H9 (cell line): ENCODE results near the gene NPHP4. TPM values are rescaled to one million over a fixed set of nuclear protein-coding genes. Genes with fewer than 3 reads are reported as not detected.

Experiments
- DNase-seq: peaks from one replicate; pipeline ENCODE4 v3.0.0-alpha.2; 2017
- H2AFZ ChIP-seq: one replicate; pipeline ENCODE4 v1.6.1; 2013; ENCODE audit warnings: mild to moderate bottlenecking, low read length, control low read depth, moderate library complexity
- H2AK5ac ChIP-seq: 2 replicates; pipeline ENCODE4 v1.6.1; 2013; ENCODE audit warnings: low read length, control low read depth, mixed read lengths; ENCODE audit not compliant: insufficient read length
- H2BK120ac ChIP-seq: one replicate; pipeline ENCODE4 v1.6.1; 2013; ENCODE audit warnings: low read depth, mild to moderate bottlenecking, low read length, control low read depth, inconsistent platforms; ENCODE audit not compliant: poor library complexity, severe bottlenecking
- H2BK12ac ChIP-seq: 2 replicates; pipeline ENCODE4 v1.6.1; 2013; ENCODE audit warnings: low read length, control low read depth, mixed read lengths, low read depth; ENCODE audit not compliant: insufficient read length
- H2BK15ac ChIP-seq: 2 replicates; pipeline ENCODE4 v1.6.1; 2013; ENCODE audit warnings: low read depth, low read length, control low read depth
- H2BK20ac ChIP-seq: one replicate; pipeline ENCODE4 v1.6.1; 2013; ENCODE audit warnings: low read depth, mild to moderate bottlenecking, low read length, control low read depth, inconsistent platforms; ENCODE audit not compliant: poor library complexity, severe bottlenecking
- H2BK5ac ChIP-seq: 2 replicates; pipeline ENCODE4 v1.6.1; 2013; ENCODE audit warnings: low read length, control low read depth, mixed read lengths; ENCODE audit not compliant: insufficient read length
- H3K14ac ChIP-seq: 2 replicates; pipeline ENCODE4 v1.6.1; 2013; ENCODE audit warnings: low read length, control low read depth; ENCODE audit not compliant: insufficient read depth
- H3K18ac ChIP-seq: 2 replicates; pipeline ENCODE4 v1.6.1; 2013; ENCODE audit warnings: low read depth, mild to moderate bottlenecking, mixed read lengths, low read length, control low read depth; ENCODE audit not compliant: insufficient read length
- H3K23ac ChIP-seq: 2 replicates; pipeline ENCODE4 v1.6.1; 2013; ENCODE audit warnings: low read length, control low read depth, mixed read lengths, low read depth; ENCODE audit not compliant: insufficient read length
- H3K23me2 ChIP-seq: 2 replicates; pipeline ENCODE4 v1.6.1; 2013; ENCODE audit warnings: low read depth, mild to moderate bottlenecking, mixed read lengths, low read length, control low read depth; ENCODE audit not compliant: insufficient read length, poor library complexity, severe bottlenecking
- H3K27ac ChIP-seq: 2 replicates; pipeline ENCODE4 v1.5.1; 2013; ENCODE audit warnings: low read length, control low read depth, mixed read lengths, low read depth; ENCODE audit not compliant: insufficient read length
- H3K27me3 ChIP-seq: 2 replicates; pipeline ENCODE4 v1.6.1; 2013; ENCODE audit warnings: low read length, control low read depth, inconsistent platforms; ENCODE audit not compliant: insufficient read depth
- H3K4ac ChIP-seq: 2 replicates; pipeline ENCODE4 v1.6.1; 2013; ENCODE audit warnings: low read depth, mild to moderate bottlenecking, control low read depth, inconsistent platforms, low read length, moderate library complexity
- H3K4me1 ChIP-seq: 2 replicates; pipeline ENCODE4 v1.6.1; 2013; ENCODE audit warnings: low read length, control low read depth, inconsistent platforms; ENCODE audit not compliant: insufficient read depth
- H3K4me2 ChIP-seq: 2 replicates; pipeline ENCODE4 v1.6.1; 2013; ENCODE audit warnings: low read length, control low read depth, mixed read lengths; ENCODE audit not compliant: insufficient read length, insufficient read depth
- H3K56ac ChIP-seq: 2 replicates; pipeline ENCODE4 v1.6.1; 2013; ENCODE audit warnings: low read depth, mild to moderate bottlenecking, mixed read lengths, low read length, control low read depth; ENCODE audit not compliant: insufficient read length
- H3K79me1 ChIP-seq: 2 replicates; pipeline ENCODE4 v1.6.1; 2013; ENCODE audit warnings: low read depth, mild to moderate bottlenecking, moderate library complexity, low read length, control low read depth, inconsistent platforms; ENCODE audit not compliant: insufficient read depth, poor library complexity, severe bottlenecking
- H3K79me2 ChIP-seq: 2 replicates; pipeline ENCODE4 v1.6.1; 2013; ENCODE audit warnings: low read length, control low read depth, inconsistent platforms; ENCODE audit not compliant: insufficient read depth
- H3K9ac ChIP-seq: 2 replicates; pipeline ENCODE4 v1.6.1; 2013; ENCODE audit warnings: low read length, control low read depth, mixed read lengths; ENCODE audit not compliant: insufficient read length; ENCODE audit errors: extremely low read depth
- H3K9me3 ChIP-seq: one replicate; pipeline ENCODE4 v1.6.1; 2013; ENCODE audit warnings: low read depth, low read length, inconsistent platforms; ENCODE audit not compliant: control insufficient read depth
- H3T11ph ChIP-seq: one replicate; pipeline ENCODE4 v1.6.1; 2013; ENCODE audit warnings: mild to moderate bottlenecking, low read length, control low read depth, inconsistent platforms
- H4K20me1 ChIP-seq: one replicate; pipeline ENCODE4 v1.6.1; 2013; ENCODE audit not compliant: control insufficient read depth, insufficient read length, insufficient read depth
- H4K5ac ChIP-seq: 2 replicates; pipeline ENCODE4 v1.6.1; 2013; ENCODE audit warnings: low read depth, mild to moderate bottlenecking, mixed read lengths, low read length, control low read depth; ENCODE audit not compliant: insufficient read length
- H4K8ac ChIP-seq: replicated peaks from 2 replicates; pipeline ENCODE4 v1.6.1; 2013; ENCODE audit warnings: low read length, control low read depth, mixed read lengths, low read depth; ENCODE audit not compliant: insufficient read length
- H4K91ac ChIP-seq: 2 replicates; pipeline ENCODE4 v1.6.1; 2013; ENCODE audit warnings: low read depth, mild to moderate bottlenecking, moderate library complexity, mixed read lengths, low read length, control low read depth; ENCODE audit not compliant: insufficient read length
- H3K27ac Mint-ChIP-seq, 3 experiments: 2 replicates in 2 of 3; 3 replicates in 1 of 3; pipeline ENCODE4 v1.8.0; 2020 to 2021; ENCODE audit warnings: mixed read lengths in 3 of 3, mild to moderate bottlenecking in 1 of 3, moderate library complexity in 1 of 3
- H3K27me3 Mint-ChIP-seq: 2 replicates; pipeline ENCODE4 v1.8.0; 2021; ENCODE audit warnings: low read depth, mild to moderate bottlenecking, moderate library complexity, mixed read lengths
- H3K36me3 Mint-ChIP-seq, 3 experiments: 2 replicates in 2 of 3; 3 replicates in 1 of 3; pipeline ENCODE4 v1.8.0; 2020 to 2021; ENCODE audit warnings: low read depth in 3 of 3, mixed read lengths in 3 of 3; ENCODE audit not compliant: insufficient read depth in 1 of 3
- H3K4me1 Mint-ChIP-seq, 2 experiments: 2 replicates each; pipeline ENCODE4 v1.8.0; 2020; ENCODE audit warnings: mixed read lengths in 2 of 2
- H3K4me3 Mint-ChIP-seq, 2 experiments: 2 replicates in 1 of 2; 3 replicates in 1 of 2; pipeline ENCODE4 v1.8.0; 2020 to 2021; ENCODE audit warnings: mild to moderate bottlenecking in 2 of 2, mixed read lengths in 2 of 2, moderate library complexity in 1 of 2
- H3K9me3 Mint-ChIP-seq, 2 experiments: 2 replicates in 1 of 2; 3 replicates in 1 of 2; pipeline ENCODE4 v1.8.0; 2020; ENCODE audit warnings: mild to moderate bottlenecking in 2 of 2, mixed read lengths in 2 of 2, moderate library complexity in 1 of 2
- CTCF ChIP-seq: fragments of 200-600 bp; sonication (generic); conservative IDR thresholded peaks from 3 replicates; pipeline ENCODE4 v1.8.0; 2021; ENCODE audit warnings: antibody characterized with exemption, mild to moderate bottlenecking
- WGBS: extraction: QIAGEN DNeasy Blood & Tissue Kit; methylation state at CpG from one replicate; pipeline ENCODE4 v1.1.7; 2013; ENCODE audit warnings: missing lambda C conversion rate, low lambda C conversion rate, mixed read lengths; ENCODE audit not compliant: insufficient read length; ENCODE audit errors: extremely low coverage; 5-methylcytosine and 5-hydroxymethylcytosine counted together
- total RNA-seq: library from RNA; stranded (reverse); gene quantifications from 2 replicates; pipeline ENCODE4 v1.2.1, GENCODE V29; 2021

Gene NPHP4
- total RNA-seq, 1 experiment from 2014 or later = 17.6 TPM

- Mint-ChIP-seq H3K4me1 (peaks cover 19 to 20% of the 10 kb centered on the region in 2 experiments), H3K36me3 (no peaks in the 10 kb centered on the region; a peak in 2 of 7 replicates), H3K4me3 (no peak overlapping the region), H3K27me3 (no peaks in the 10 kb centered on the region; the same call in none of the 2 replicates), H3K27ac (no peak overlapping the region; a peak in 1 of 7 replicates), H3K9me3 (no peaks in the 10 kb centered on the region)
- no peak overlapping the region for H3K56ac ChIP-seq
- no peaks in the 10 kb centered on the region for H4K20me1 ChIP-seq
- H2BK12ac ChIP-seq = no peak overlapping the region
- TF ChIP-seq CTCF = no peak
- H2AFZ ChIP-seq = no peak overlapping the region
- no peaks in the 10 kb centered on the region for H3K23me2 ChIP-seq
- H4K5ac ChIP-seq = no peak overlapping the region
- H3K9me3 ChIP-seq = no peaks in the 10 kb centered on the region
- H3K27ac ChIP-seq = no peak overlapping the region
- H4K8ac ChIP-seq = no peak overlapping the region
- no peak overlapping the region for H3K4ac ChIP-seq
- H3K9ac ChIP-seq = no peak overlapping the region
- H3K14ac ChIP-seq = no peak overlapping the region
- H2AK5ac ChIP-seq = no peak overlapping the region
- H3K4me2 ChIP-seq = no peak overlapping the region
- no peak overlapping the region for H2BK120ac ChIP-seq
- DNase-seq = no peak
- no peak overlapping the region for H3K18ac ChIP-seq
- no peaks in the 10 kb centered on the region for H3K79me1 ChIP-seq
- H2BK20ac ChIP-seq = no peak overlapping the region
- H2BK15ac ChIP-seq = no peak overlapping the region
- H3K23ac ChIP-seq = no peak overlapping the region
- no peak overlapping the region for H4K91ac ChIP-seq
- H3K4me1 ChIP-seq = no peaks in the 10 kb centered on the region
- H2BK5ac ChIP-seq = no peak overlapping the region
- H3K79me2 ChIP-seq = no peaks in the 10 kb centered on the region
- no peaks in the 10 kb centered on the region for H3K27me3 ChIP-seq
- H3T11ph ChIP-seq = no peak overlapping the region
- no CpG with 5 or more reads among the region's 14 CpGs for WGBS
Observed at GRCh38 chr1:5917591-5918274, 74.5 kb downstream of the NPHP4 start.
